HG03103 (cell line): ENCODE results near the gene DAP3.
"Not testable (repeated sequence)": the region's sequence is repeated elsewhere in the genome, so short reads cannot be mapped to it uniquely, and the experiment has no call there.

Experiments
- ATAC-seq: cut with Tn5 transposase; IDR thresholded peaks from one replicate; pipeline ENCODE4 v1.9.1; 2021; ENCODE audit warnings: low read depth; ENCODE audit not compliant: unreplicated experiment

The DAP3 gene

DNA sequence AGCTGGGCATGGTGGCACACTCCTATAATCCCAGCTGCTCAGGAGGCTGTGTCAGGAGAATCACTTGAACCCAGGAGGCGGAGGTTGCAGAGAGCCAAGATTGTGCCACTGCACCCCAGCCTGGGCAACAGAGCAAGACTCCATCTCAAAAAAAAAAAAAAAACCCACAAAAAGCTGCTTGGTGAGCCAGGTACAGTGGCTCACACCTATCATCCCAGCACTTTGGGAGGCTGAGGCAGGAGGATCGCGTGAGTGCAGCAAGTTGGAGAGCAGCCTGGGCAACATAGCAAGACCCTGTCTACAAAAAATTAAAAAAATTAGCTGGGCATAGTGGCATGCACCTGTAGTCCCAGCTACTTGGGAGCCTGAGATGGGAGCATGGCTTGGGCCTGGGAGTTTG, 26.2 kb downstream of the DAP3 start:
- not testable (repeated sequence) for ATAC-seq

DNA sequence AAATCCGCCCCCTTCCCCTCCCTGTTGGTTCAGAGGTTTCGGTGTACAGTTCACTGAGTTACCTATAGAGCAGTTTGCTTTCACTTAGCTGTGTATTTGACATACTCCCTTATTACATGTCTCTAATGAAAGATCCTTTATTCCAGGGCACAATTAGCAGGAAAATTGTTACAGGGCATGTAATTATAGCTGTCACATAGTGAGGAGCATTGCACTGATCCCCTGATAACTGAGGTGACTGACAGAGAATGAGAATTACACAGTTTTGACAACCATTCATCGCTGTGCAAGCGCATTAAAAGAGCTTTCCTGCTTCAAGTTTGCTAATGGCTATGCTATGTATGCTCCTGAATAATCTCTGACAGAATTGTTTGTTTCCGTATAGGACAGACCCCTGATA, 26.9 kb downstream of the DAP3 start:
- ATAC-seq: no peak

DNA sequence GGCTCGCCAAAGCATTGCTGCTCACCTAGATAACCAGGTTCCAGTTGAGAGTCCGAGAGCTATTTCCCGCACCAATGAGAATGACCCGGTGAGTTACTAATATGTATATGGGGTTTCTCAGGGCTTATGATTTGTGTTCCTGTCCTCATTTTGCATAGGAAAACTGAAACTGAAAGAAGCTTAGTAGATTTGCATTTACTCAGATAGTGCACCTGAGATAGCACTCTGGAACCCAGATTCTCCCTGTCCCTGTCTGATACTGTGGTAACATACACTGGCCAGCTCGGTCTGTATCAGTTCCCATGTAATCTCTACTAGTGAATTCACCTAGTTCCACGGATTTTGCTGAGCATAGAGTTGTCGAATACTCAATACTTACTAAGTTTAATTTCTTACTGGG, 28.1 kb downstream of the DAP3 start:
- ATAC-seq: no peak

DNA sequence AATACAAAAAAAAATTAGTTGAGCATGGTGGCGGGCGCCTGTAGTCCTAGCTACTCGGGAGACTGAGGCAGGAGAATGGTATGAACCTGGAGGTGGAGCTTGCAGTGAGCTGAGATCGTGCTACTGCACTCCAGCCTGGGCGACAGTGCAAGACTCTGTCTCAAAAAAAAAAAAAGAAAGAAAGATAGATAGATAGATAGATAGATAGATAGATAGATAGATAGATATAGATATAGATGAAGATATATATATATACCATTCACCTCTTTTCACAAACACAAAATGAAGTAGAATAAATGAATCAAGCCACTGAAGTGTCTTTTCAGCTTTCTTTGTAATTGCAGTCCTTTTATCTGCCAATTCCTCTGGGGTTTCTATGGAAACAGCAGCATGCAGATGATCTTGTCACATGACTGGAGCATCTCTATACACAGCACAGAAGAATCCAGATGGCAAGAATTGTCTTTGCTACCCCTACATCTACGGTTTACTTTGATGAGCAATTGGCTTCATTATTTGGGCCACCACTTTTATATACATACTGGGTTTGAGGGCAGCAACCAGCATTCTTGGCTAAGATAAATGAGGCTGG, 29.7 kb downstream of the DAP3 start:
- not testable (repeated sequence) for ATAC-seq

DNA sequence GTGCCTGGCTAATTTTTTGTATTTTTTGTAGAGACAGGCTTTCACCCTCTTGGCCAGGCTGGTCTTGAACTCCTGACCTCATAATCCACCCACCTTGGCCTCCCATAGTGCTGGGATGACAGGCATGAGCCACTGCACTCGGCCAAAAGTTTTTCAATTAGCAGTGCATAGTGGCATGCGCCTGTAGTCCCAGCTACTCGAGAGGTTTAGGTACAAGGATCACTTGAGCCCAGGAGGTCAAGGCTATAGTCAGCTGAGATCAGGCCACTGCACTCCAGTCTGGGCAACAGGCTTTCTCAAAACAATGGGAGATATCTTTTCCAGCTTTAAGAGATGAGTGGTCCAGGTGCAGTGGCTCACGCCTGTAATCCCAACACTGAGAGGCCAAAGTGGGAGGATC, 30.8 kb downstream of the DAP3 start:
- no peak for ATAC-seq

DNA sequence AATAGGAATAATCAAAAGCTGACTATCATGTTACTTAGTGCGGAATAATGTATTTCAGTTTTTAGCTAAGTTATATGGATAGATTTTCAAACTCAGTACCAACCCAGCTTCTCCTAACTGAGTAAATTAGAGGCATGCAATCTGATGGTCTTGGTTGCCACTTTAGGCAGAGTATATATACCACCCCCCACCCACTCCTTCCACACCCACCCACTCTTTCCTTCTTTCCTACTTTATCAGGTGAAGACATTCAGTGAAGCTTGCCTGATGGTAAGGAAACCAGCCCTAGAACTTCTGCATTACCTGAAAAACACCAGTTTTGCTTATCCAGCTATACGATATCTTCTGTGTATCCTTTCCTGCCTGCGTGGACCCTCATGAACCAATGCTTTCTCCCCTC, 36.3 kb downstream of the DAP3 start:
- ATAC-seq: no peak

DNA sequence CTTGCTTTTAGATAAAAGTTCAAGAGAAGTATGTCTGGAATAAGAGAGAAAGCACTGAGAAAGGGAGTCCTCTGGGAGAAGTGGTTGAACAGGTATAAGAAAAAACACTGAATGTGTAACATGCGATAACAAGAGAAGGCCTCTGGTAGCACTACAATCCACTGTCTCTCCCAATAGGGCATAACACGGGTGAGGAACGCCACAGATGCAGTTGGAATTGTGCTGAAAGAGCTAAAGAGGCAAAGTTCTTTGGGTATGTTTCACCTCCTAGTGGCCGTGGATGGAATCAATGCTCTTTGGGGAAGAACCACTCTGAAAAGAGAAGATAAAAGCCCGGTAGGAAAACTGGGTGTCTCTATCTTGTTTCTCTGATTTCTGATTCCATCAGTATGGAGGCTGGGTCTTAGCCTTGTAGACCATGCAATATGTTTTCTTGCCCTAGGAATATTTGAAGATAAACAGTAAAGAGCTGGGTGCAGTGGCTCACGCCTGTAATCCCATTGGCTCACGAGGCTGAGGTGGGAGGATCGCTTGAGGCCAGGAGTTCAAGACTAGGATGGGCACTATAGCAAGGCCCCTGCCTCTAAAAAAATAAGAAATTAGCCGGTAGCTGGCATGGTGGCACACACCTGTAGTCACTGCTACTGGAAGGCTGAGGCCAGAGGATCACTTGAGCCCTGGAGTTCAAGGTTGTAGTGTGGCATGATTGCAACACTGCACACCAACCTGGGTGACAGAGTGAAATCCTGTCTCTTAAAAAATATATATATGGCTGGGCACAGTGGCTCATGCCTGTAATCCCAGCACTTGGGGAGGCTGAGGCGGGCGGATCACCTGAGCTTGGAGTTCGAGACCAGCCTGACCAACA, 40.4 kb downstream of the DAP3 start:
- no peak for ATAC-seq

DNA sequence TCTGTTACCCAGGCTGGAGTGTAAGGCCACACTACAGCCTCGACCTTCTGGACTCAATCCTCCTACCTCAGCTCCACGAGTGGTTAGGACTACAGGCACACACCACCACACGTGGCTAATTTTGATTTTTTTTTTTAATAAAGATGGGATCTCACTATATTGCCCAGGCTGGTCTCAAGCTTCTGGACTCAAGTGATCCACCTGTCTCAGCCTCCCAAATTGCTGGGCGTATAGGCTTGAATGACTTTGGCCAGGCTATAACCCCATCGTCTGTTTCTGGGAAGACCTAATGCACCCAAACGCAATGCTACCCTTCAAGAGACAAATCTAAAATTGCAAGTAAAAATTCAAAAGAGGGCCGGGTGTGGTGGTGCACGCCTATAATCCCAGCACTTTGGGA, 52.1 kb downstream of the DAP3 start:
- no peak for ATAC-seq

DNA sequence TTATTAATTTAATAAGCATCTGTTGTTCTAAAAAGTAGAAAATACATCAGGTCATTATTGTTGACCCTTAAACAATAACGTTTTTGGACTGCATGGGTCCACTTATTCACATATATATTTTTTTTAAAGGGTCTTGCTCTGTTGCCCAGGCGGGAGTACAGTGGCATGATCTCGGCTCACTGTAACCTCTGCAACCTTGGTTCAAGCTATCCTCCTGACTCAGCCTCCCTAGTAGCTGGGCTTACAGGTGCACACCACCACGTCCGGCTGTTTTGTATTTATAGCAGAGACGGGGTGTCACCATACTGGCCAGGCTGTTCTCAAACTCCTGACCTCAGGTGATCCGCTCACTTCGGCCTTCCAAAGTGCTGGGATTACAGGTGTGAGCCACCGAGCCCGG, 53.0 kb downstream of the DAP3 start:
- no peak for ATAC-seq

DNA sequence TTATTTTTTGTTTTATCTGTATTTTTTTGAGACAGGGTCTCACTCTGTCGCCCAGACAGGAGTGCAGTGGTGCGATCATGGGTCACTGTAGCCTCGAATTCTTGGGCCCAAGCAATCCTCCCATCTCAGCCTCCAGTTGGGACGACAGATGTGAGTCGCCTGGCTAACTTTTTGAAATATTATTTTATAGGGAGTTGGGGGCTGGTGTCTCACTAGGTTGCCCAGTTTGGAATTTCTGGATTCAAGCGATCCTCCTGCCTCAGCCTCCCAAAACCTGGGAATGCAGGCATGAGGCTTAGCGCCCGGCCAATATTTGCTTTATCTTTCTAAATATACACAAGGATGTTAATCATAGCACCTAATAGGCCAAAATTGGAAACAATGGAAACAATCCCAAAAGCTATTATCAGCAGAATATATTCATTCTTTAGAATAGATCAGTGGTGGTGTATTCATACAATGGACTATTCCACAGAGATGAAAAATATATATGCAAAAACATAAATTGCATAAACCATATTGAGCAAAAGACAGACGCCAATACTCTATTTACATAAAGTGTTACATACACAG, 55.9 kb downstream of the DAP3 start:
- ATAC-seq: no peak

DNA sequence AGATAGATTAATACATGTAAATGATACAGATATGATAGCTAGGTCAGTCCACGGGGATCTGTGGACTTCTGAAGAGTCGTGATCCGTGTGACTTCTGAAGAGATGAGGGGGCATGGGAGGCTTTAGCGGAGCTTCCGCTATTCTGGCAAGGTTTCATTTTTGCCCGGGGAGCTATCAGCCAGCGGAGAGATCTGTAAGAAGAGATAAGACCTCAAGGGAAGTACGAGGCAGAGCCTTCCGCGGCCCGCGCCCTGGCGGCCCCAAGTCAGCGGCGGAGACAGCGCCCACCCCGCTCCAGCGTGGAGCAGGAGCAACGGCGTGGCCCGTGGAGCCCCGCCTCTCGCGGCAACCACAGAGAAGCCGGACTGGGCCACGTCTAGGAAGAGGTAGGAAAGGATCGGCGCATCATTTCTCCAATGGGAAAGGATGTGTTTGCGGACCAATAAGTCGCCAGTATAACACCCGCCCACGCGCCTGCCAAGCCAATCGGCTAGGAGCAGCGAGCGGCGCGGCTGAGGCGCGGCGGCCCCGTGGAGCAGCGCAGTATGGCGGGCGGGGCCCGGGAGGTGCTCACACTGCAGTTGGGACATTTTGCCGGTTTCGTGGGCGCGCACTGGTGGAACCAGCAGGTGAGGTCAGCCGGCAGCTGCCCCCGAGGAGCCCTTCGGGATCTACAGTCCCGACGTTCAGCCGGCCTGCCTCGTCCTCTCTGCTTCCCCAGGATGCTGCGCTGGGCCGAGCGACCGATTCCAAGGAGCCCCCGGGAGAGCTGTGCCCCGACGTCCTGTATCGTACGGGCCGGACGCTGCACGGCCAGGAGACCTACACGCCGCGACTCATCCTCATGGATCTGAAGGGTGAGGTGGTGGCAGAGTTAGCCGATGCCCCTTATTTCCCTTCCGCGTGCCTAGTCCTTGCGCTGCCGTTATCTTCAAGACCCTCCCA, 56.7 kb downstream of the DAP3 start:
- peak; percentile 80 for ATAC-seq

DNA sequence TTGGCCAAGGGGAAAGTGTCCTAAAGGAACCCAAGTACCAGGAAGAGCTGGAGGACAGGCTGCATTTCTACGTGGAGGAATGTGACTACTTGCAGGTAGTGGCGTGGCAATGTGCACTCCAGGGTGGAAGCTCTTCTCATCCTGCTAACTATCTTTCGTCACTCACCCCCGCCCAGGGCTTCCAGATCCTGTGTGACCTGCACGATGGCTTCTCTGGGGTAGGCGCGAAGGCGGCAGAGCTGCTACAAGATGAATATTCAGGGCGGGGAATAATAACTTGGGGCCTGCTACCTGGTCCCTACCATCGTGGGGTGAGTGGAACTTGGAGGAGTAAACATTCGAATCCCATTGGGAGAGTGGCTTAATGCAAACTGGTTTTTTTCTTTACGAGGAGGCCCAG, 58.7 kb downstream of the DAP3 start:
- not testable (repeated sequence) for ATAC-seq

DNA sequence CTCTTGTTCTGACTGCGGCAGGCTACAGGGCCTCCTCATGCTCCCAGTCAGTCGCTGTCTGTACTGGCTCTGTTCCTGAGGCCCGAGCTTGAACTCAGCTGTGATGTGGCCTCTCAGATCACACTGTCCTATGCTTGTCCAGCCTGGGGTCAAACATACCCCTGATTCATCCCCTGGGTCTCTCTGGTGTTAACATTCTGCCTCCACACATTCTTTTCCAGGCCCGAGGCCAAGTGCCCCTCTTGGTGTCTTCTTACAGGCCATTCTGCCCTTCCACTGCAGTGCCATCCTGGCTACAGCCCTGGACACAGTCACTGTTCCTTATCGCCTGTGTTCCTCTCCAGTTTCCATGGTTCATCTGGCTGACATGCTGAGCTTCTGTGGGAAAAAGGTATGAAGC, 59.2 kb downstream of the DAP3 start:
- ATAC-seq: not testable (repeated sequence)

DNA sequence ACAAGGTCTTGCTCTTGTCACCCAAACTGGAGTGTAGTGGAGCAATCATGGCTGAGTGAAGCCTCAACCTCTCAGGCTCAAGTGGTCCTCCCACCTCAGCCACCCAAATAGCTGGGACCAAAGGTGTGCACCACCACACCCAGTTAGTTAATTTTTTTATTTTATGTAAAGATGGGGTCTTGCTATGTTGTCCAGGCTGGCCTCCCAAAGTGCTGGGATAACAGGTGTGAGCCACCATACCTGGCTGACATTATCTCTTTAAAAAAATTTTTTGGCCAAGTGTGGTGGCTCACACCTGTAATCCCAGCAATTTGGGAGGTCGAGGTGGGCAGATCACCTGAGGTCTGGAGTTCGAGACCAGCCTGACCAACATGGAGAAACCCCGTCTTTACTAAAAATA, 70.1 kb downstream of the DAP3 start:
- ATAC-seq: not testable (repeated sequence)

DNA sequence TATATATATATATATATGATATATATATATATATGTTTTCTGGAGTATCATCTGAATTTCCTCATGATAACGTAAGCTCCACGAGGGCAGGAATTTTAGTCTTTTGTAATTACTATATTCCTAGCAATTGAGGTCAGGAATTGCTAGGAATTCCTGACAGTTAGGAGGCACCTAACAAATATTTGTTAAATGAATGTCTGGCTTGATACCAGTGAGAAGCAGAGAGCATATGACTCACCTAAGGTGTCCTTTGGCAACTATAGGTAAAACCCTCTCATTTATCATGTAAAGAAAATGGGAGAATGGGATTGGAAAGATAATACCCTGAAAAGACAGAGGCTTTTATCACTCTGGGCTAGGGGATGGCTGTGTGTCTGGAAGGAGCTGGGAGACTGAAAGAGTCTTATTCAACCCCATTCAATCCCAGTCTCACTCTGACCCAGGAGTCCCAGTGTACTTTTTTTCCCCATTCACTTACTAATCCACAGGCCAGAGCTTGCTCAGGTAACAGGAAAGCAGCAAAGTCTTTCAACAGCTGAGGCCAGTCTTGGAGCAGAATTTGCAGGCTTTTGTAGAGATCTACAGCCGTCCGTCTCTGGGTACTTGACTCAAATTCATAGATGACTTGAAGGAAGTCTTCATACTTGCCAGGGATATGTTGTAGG, 71.2 kb downstream of the DAP3 start:
- ATAC-seq: no peak

DNA sequence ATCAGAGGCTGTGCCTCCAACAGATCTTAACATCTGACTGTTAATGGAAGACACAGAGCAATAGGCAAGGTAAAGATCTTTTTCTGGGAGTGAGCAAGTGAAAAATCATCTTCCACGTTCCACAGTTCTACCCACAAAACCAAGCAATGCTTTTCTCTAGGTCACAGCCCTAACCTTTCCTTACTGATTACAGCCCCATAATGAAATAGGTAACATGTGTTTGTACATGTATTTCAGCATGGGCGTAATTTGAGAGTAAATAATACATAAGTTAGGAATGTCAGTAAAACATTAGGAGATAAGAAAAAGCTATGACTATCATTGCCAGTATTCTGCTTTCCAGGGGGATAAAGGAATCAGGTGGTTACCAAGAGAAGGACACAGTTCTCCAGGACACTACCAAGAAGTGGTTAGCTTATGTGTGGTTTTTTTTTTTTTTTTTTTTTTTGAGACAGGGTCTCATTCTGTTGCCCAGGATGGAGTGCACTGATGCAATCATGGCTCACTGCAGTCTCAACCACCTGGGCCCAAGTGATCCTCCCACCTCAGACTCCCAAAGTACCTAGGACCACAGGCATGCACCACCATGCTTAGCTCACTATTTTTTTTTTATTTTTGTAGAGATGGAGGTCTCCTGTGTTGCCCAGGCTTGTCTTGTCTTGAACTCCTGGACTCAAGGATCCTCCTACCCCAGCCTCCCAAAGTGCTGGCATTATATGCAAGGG, 72.0 kb downstream of the DAP3 start:
- no peak for ATAC-seq

DNA sequence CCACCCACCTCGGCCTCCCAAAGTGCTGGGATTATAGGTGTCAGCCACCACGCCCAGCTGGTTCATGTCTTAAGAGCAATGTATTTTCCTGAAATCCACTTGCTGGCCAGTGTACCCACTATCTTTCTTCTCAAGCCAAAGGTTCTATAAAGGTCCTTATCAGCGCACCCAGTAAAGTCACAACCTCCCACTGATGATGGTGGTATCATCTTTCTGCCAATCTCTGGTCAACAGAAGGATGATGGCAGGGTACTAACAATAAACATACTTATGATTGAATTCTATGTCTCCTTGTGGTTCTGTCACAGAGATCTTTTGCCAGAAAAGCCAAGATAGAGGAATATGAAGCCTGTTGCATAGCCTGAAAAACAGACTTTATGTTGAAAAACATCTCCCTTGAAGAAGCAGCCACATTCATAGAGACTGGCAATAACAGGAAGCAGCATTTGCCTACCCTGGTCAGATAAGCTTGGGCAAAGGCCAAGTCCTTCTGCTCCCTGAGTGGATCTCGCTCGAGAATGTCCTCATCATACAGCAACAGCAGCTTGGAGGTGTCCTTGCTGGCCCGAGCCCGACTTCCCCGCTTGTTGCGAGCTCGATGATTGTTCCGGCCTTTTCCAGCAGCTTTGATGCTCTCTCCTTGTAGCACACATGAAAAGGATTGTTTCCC, 73.0 kb downstream of the DAP3 start:
- ATAC-seq: no peak

DNA sequence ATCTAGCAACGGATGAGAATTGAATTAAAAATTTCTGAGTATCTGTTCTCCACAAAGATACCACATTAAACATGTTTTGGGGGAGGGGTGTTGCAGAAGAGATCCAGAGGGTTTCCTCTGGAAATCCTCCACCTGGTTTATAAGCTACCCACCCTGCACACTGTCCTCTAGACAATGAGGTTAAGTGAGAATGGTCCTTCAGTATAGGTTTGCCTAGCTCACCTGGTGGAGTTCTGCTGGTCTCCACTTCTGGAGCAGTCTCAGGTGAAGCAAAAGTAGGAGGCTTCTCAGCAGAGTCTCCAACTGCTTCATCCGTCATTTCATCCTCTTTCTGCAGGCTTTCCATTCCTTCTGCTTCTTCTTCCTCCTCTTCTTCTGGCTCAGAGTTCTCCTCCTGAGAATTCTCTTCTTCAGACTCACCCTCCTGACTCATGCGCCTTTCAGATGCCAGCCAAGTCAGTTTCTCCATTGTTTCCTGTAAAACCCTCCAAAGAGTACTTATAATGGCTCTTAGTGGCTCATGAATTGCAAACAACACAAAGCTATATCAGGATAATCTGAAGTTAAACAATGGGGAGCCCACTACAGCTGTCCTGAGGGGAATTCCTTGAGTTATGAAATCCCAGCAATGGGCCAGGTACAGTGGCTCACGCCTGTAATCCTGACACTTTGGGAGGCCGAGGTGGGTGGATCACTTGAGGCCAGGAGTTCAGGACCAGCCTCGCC, 74.4 kb downstream of the DAP3 start:
- not testable (repeated sequence) for ATAC-seq
